GM13977 (cell line): ENCODE data around the gene CUL5.

Experiments used
- DNase-seq: peaks from one replicate; pipeline ENCODE4 v3.0.0; 2012; ENCODE audit warnings: low spot score
- in situ Hi-C: fragments of 300-500 bp; cut with MboI; formaldehyde crosslinking; loops from one replicate; pipeline ENCODE4 v1.12.0; 2022; ENCODE audit warnings: low sequenced_read_pairs, low pct_unique_long_range_greater_than_20kb, mixed read lengths, inconsistent platforms; ENCODE audit not compliant: unreplicated experiment
- TF ChIP-seq, protein P1 (sequence below): IDR thresholded peaks from 2 replicates; pipeline ENCODE4 v1.5.1; 2012; ENCODE audit warnings: mild to moderate bottlenecking, control low read depth; ENCODE audit not compliant: insufficient read depth; ENCODE audit errors: extremely low read depth, missing control alignments

CUL5 gene

DNA sequence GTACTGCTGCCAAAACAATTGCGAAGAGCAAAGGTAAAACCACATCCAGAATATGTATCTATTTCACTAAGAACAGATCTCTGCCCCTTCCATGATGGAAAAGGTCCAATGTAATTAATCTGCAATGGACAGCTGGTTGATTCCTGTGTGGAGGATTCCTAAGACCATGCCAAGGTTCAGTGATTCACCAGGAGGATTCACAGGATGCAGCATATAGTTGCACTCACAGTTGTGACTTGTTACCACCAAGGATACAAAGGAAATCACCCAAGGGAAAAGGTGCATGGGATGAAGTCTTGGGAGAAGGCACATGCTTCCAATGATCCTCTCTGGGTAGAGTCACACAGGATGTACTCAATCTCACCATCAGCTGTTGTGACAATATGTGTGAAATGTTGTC lies 35.1 kb upstream of the CUL5 start:
- TF ChIP-seq, protein P1, sequence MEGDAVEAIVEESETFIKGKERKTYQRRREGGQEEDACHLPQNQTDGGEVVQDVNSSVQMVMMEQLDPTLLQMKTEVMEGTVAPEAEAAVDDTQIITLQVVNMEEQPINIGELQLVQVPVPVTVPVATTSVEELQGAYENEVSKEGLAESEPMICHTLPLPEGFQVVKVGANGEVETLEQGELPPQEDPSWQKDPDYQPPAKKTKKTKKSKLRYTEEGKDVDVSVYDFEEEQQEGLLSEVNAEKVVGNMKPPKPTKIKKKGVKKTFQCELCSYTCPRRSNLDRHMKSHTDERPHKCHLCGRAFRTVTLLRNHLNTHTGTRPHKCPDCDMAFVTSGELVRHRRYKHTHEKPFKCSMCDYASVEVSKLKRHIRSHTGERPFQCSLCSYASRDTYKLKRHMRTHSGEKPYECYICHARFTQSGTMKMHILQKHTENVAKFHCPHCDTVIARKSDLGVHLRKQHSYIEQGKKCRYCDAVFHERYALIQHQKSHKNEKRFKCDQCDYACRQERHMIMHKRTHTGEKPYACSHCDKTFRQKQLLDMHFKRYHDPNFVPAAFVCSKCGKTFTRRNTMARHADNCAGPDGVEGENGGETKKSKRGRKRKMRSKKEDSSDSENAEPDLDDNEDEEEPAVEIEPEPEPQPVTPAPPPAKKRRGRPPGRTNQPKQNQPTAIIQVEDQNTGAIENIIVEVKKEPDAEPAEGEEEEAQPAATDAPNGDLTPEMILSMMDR: no peak
- no peak for DNase-seq
- in situ Hi-C loops: no loop called here

DNA sequence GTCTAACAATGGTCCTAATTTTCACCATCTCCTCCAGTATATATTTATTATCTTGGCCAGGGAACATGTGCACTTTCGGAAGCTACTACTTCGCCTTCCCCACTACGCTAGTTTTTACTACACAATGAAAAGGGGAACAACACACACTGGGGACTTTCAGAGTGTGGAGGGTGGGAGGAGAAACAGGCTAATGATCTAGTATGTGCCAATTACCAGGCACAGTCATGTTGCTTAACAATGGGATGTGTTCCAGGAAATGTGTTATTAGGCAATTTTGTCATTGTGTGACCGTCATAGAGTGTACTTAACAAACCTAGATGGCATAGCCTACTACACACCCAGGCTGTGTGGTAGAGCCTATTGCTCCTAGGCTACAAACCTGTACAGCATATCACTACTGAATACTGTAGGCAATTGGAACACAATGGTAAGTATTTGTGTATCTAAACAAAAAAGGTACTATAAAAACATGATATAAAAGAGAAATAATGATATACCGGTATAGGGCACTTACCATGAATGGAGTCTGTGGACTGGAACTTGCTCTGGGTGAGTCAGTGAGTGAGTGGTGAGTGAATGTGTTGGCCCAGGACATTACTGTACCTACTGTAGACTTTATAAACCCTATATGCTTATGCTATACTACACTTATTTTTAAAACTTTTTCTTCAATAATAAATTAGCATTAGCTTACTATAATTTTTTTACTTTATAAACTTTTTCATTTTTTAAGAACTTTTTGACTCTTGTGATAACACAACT lies 20.1 kb upstream of the CUL5 start:
- TF ChIP-seq, protein P1: no peak
- no peak for DNase-seq
- in situ Hi-C loops: no loop called here

DNA sequence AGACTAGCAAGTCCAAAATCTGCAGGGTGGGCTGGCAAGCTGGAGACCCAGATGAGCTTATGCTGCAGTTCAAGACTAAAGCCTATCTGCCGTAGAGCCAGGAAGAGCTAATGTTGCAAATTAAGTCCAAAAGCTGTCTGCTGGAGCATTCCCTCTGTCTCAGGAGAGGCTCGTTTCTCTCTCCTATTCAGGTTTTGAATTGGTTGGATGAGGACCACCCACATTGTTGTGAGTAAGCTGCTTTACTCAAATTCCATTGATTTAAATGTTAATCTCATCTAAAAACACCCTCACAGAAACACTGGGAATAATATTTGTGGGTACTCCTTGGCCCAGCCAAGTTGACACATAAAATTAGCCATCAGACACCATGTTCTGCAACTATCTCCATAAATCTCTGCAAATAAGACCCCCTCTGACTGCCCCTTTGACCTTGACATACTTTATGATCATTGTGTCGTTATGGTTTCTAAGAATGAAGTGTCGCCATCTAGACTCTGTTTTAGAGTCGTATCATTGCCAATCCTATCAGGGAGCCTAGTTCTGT lies 16.8 kb upstream of the CUL5 start:
- TF ChIP-seq, protein P1: no peak
- in situ Hi-C loops: no loop called here
- no peak for DNase-seq

DNA sequence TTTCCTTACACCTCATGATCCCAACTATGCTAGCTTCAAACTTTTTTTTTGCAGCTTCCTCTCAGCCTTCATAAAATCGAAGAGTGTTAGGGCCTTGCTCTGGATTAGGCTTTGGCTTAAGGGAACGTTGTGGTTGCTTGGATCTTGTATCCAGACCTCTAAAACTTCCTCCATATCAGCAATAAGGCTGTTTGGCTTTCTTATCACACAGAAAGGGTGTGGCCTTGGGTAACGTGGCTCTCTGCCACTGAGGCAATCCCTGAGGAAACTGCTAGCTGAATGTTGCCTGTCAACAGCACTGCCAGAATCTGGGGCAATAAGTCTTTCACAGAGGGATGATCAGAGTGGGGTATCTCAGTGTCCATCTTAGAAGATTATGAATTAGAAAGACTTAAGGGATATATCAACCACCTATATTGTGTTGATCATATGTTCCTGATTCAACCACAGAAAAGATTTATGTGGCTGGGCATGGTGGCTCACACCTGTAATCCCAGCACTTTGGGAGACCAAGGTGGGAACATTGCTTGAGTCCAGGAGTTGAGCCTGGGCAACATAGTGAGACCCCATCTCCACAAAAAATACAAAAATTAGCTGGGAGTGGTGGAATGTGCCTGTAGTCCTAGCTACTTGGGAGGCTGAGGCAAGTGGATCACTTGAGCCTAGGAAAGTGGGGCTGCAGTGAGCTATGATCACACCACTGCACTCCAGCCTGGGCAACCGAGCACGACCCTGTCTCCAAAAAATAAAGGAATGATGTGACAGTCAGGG lies 12.5 kb upstream of the CUL5 start:
- TF ChIP-seq, protein P1: no peak
- in situ Hi-C loops: no loop called here
- no peak for DNase-seq

DNA sequence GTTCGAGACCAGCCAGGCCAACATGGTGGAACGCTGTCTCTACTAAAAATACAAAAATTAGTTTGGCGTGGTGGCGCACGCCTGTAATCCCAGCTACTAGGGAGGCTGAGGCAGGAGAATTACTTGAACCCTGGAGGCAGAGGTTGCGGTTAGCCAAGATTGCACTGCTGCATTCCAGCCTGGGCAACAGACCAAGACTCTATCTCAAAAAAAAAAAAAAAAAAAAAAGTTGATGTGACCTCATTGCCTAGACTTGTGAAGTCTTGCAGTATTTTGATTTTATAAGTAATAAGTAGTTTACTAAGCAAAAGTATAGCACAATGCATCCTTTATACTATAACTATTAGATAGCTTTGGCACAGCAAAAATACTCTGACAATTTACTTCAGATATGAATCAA lies 9.9 kb upstream of the CUL5 start:
- in situ Hi-C loops: no loop called here
- no peak for DNase-seq
- TF ChIP-seq, protein P1: no peak

DNA sequence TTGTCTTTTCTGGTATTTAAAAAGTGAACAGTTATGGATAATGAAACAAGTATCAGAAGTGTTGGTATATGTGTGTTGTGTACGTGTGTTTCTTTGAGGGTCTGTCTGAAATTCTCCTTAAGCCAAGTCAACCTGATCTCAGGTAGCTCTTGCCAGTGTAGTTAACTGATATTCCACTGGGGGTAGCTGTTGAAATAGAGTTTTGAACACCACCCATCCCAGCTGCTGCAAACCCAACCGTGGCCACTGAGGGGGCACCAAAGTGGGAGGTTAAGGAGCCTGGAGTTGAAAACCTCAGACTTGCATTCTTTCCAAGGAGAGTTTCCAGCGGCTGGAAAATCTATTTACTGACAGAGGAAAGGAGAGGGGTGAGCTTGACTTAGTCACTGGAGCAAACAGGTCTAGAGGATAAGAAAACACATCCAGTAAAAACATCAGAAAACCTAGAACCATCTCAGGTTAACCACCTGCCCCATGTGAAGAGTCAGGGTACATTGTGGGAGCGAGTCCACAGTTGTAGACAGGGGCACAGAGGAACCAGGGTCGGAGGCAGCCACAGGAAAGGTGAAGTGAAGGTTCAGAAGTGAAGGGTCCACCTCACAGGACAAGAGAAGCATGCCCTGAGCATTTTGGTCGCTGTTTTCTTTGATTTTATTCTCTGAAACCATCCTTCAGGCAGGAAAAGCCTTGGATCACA lies 8.8 kb upstream of the CUL5 start:
- peak; percentile 76 for DNase-seq
- in situ Hi-C loops: no loop called here
- TF ChIP-seq, protein P1: peak; percentile 59
